ENCODE results near the gene PRKCE.
"Not testable (repeated sequence)": the region's sequence is repeated elsewhere in the genome, so short reads cannot be mapped to it uniquely, and the experiment has no call there.

PRKCE gene

GRCh38 chr2:45856391-45857274 lies 205.2 kb downstream of the PRKCE start:
- Histone ChIP-seq H3K36me3 (ENCODE audit: insufficient read depth, low read length) (no peaks in the 10 kb centered on the region), H3K9ac (ENCODE audit: low read depth, low read length) (no peak overlapping the region), H3K9me3 (ENCODE audit: control insufficient read depth, insufficient read depth, low read length) (no peaks in the 10 kb centered on the region), H3K4me1 (ENCODE audit: insufficient read depth, low read length) (peaks cover 8% of the 10 kb centered on the region)

GRCh38 chr2:45857275-45857609 lies 205.8 kb downstream of the PRKCE start:
- Histone ChIP-seq H3K9ac (ENCODE audit: low read depth, low read length) (no peak overlapping the region), H3K9me3 (ENCODE audit: control insufficient read depth, insufficient read depth, low read length) (no peaks in the 10 kb centered on the region), H3K4me1 (ENCODE audit: insufficient read depth, low read length) (peaks cover 8% of the 10 kb centered on the region), H3K36me3 (ENCODE audit: insufficient read depth, low read length) (no peaks in the 10 kb centered on the region)

GRCh38 chr2:45857867-45858520 lies 206.5 kb downstream of the PRKCE start:
- Histone ChIP-seq H3K9ac (ENCODE audit: low read depth, low read length) (no peak overlapping the region), H3K4me1 (ENCODE audit: insufficient read depth, low read length) (peaks cover 8% of the 10 kb centered on the region), H3K36me3 (ENCODE audit: insufficient read depth, low read length) (no peaks in the 10 kb centered on the region), H3K9me3 (ENCODE audit: control insufficient read depth, insufficient read depth, low read length) (no peaks in the 10 kb centered on the region)

GRCh38 chr2:45858872-45859271 lies 207.4 kb downstream of the PRKCE start:
- not testable (repeated sequence) for H3K36me3 ChIP-seq (ENCODE audit: insufficient read depth, low read length); H3K4me1 ChIP-seq (ENCODE audit: insufficient read depth, low read length); H3K9me3 ChIP-seq (ENCODE audit: control insufficient read depth, insufficient read depth, low read length); H3K9ac ChIP-seq (ENCODE audit: low read depth, low read length)

- Histone ChIP-seq H3K36me3 (ENCODE audit: insufficient read depth, low read length) (no peaks in the 10 kb centered on the region), H3K4me1 (ENCODE audit: insufficient read depth, low read length) (peaks cover 8% of the 10 kb centered on the region), H3K9me3 (ENCODE audit: control insufficient read depth, insufficient read depth, low read length) (no peaks in the 10 kb centered on the region), H3K9ac (ENCODE audit: low read depth, low read length) (no peak overlapping the region)
Measured at GRCh38 chr2:45859682-45860081, 208.2 kb downstream of the PRKCE start.

GRCh38 chr2:45860136-45861121 lies 209.0 kb downstream of the PRKCE start:
- no peaks in the 10 kb centered on the region for H3K9me3 ChIP-seq (ENCODE audit: control insufficient read depth, insufficient read depth, low read length)
- H3K36me3 ChIP-seq (ENCODE audit: insufficient read depth, low read length) = no peaks in the 10 kb centered on the region
- H3K4me1 ChIP-seq (ENCODE audit: insufficient read depth, low read length) = peaks cover 8% of the 10 kb centered on the region
- H3K9ac ChIP-seq (ENCODE audit: low read depth, low read length) = no peak overlapping the region

- Histone ChIP-seq H3K36me3 (ENCODE audit: insufficient read depth, low read length) (no peaks in the 10 kb centered on the region), H3K9ac (ENCODE audit: low read depth, low read length) (no peak overlapping the region), H3K9me3 (ENCODE audit: control insufficient read depth, insufficient read depth, low read length) (no peaks in the 10 kb centered on the region), H3K4me1 (ENCODE audit: insufficient read depth, low read length) (peaks cover 8% of the 10 kb centered on the region)
Measured at GRCh38 chr2:45862843-45863242, 211.4 kb downstream of the PRKCE start.

- no peaks in the 10 kb centered on the region for H3K36me3 ChIP-seq (ENCODE audit: insufficient read depth, low read length)
- no peak overlapping the region for H3K9ac ChIP-seq (ENCODE audit: low read depth, low read length)
- H3K4me1 ChIP-seq (ENCODE audit: insufficient read depth, low read length) = peaks cover 8% of the 10 kb centered on the region
- H3K9me3 ChIP-seq (ENCODE audit: control insufficient read depth, insufficient read depth, low read length) = no peaks in the 10 kb centered on the region
Measured at GRCh38 chr2:45864121-45864520, 212.6 kb downstream of the PRKCE start.

- no peaks in the 10 kb centered on the region for H3K36me3 ChIP-seq (ENCODE audit: insufficient read depth, low read length)
- H3K9me3 ChIP-seq (ENCODE audit: control insufficient read depth, insufficient read depth, low read length) = no peaks in the 10 kb centered on the region
- H3K4me1 ChIP-seq (ENCODE audit: insufficient read depth, low read length) = no peaks in the 10 kb centered on the region
- no peak overlapping the region for H3K9ac ChIP-seq (ENCODE audit: low read depth, low read length)
Measured at GRCh38 chr2:45867349-45867748, 215.9 kb downstream of the PRKCE start.

- no peaks in the 10 kb centered on the region for H3K36me3 ChIP-seq (ENCODE audit: insufficient read depth, low read length)
- H3K9me3 ChIP-seq (ENCODE audit: control insufficient read depth, insufficient read depth, low read length) = no peaks in the 10 kb centered on the region
- no peaks in the 10 kb centered on the region for H3K4me1 ChIP-seq (ENCODE audit: insufficient read depth, low read length)
- no peak overlapping the region for H3K9ac ChIP-seq (ENCODE audit: low read depth, low read length)
Measured at GRCh38 chr2:45867800-45868199, 216.3 kb downstream of the PRKCE start.

- Histone ChIP-seq H3K9ac (ENCODE audit: low read depth, low read length) (no peak overlapping the region), H3K36me3 (ENCODE audit: insufficient read depth, low read length) (no peaks in the 10 kb centered on the region), H3K9me3 (ENCODE audit: control insufficient read depth, insufficient read depth, low read length) (no peaks in the 10 kb centered on the region), H3K4me1 (ENCODE audit: insufficient read depth, low read length) (no peaks in the 10 kb centered on the region)
Measured at GRCh38 chr2:45869165-45869501, 217.7 kb downstream of the PRKCE start.

- Histone ChIP-seq H3K9me3 (ENCODE audit: control insufficient read depth, insufficient read depth, low read length) (no peaks in the 10 kb centered on the region), H3K36me3 (ENCODE audit: insufficient read depth, low read length) (no peaks in the 10 kb centered on the region), H3K4me1 (ENCODE audit: insufficient read depth, low read length) (no peaks in the 10 kb centered on the region), H3K9ac (ENCODE audit: low read depth, low read length) (no peak overlapping the region)
Measured at GRCh38 chr2:45871025-45871424, 219.6 kb downstream of the PRKCE start.

- H3K4me1 ChIP-seq (ENCODE audit: insufficient read depth, low read length) = no peaks in the 10 kb centered on the region
- no peaks in the 10 kb centered on the region for H3K36me3 ChIP-seq (ENCODE audit: insufficient read depth, low read length)
- H3K9me3 ChIP-seq (ENCODE audit: control insufficient read depth, insufficient read depth, low read length) = no peaks in the 10 kb centered on the region
- H3K9ac ChIP-seq (ENCODE audit: low read depth, low read length) = no peak overlapping the region
Measured at GRCh38 chr2:45871541-45871940, 220.1 kb downstream of the PRKCE start.

- H3K36me3 ChIP-seq (ENCODE audit: insufficient read depth, low read length) = no peaks in the 10 kb centered on the region
- no peak overlapping the region for H3K9ac ChIP-seq (ENCODE audit: low read depth, low read length)
- no peaks in the 10 kb centered on the region for H3K4me1 ChIP-seq (ENCODE audit: insufficient read depth, low read length)
- no peaks in the 10 kb centered on the region for H3K9me3 ChIP-seq (ENCODE audit: control insufficient read depth, insufficient read depth, low read length)
Measured at GRCh38 chr2:45872211-45872610, 220.7 kb downstream of the PRKCE start.

All from ES-I3 (cell line).